SU-DHL-6 (cell line): Measurements from ENCODE around the gene SCNM1.

Experiments
- H2AFZ ChIP-seq: fragments of 200-600 bp; sonication (generic); 2 replicates; pipeline ENCODE4 v1.6.1; 2014; ENCODE audit warnings: low read depth, mild to moderate bottlenecking, moderate library complexity, mixed read lengths, antibody characterized with exemption, low read length; ENCODE audit not compliant: severe bottlenecking
- H3F3A ChIP-seq: fragments of 200-600 bp; shearing (Covaris generic); 2 replicates; pipeline ENCODE4 v1.6.0; 2016; ENCODE audit warnings: antibody characterized with exemption, mild to moderate bottlenecking; ENCODE audit not compliant: insufficient read depth
- H3K27ac ChIP-seq: fragments of 200-600 bp; sonication (generic); 2 replicates; pipeline ENCODE4 v1.5.1; 2016; ENCODE audit warnings: low read depth, mild to moderate bottlenecking, low read length, moderate library complexity, mixed read lengths
- H3K27me3 ChIP-seq: fragments of 200-600 bp; sonication (generic), shearing (Covaris generic); 2 replicates; pipeline ENCODE4 v1.6.0; 2014; ENCODE audit warnings: mild to moderate bottlenecking, low read length
- H3K36me3 ChIP-seq: fragments of 200-600 bp; sonication (generic); 2 replicates; pipeline ENCODE4 v1.6.1; 2014; ENCODE audit warnings: mild to moderate bottlenecking, low read length, mixed read lengths
- H3K4me2 ChIP-seq: fragments of 300-600, 200-600 bp; shearing (Covaris generic), sonication (generic); 2 replicates; pipeline ENCODE4 v1.6.0; 2014; ENCODE audit warnings: low read length, low read depth, mild to moderate bottlenecking; ENCODE audit not compliant: poor library complexity, severe bottlenecking
- H3K4me3 ChIP-seq: fragments of 200-600 bp; sonication (generic); 2 replicates; pipeline ENCODE4 v1.5.1; 2014; ENCODE audit warnings: antibody characterized with exemption, low read length, mild to moderate bottlenecking, mixed read lengths; ENCODE audit not compliant: insufficient read depth, poor library complexity, severe bottlenecking
- H3K79me2 ChIP-seq: fragments of 200-600 bp; sonication (generic); 2 replicates; pipeline ENCODE4 v1.6.1; 2014; ENCODE audit warnings: mild to moderate bottlenecking, low read length, moderate library complexity; ENCODE audit not compliant: insufficient read depth
- H3K9ac ChIP-seq: fragments of 200-600 bp; sonication (generic); 2 replicates; pipeline ENCODE4 v1.7.0; 2014; ENCODE audit warnings: mild to moderate bottlenecking, low read length
- H3K9me2 ChIP-seq: fragments of 200-600 bp; sonication (generic); replicated peaks from 2 replicates; pipeline ENCODE4 v1.6.1; 2014; ENCODE audit warnings: low read length; ENCODE audit not compliant: insufficient read depth
- H3K9me3 ChIP-seq: fragments of 200-600 bp; sonication (generic); 2 replicates; pipeline ENCODE4 v1.6.1; 2014; ENCODE audit warnings: low read length, mixed read lengths; ENCODE audit not compliant: insufficient read depth
- H4K20me1 ChIP-seq: fragments of 200-600 bp; sonication (generic); 2 replicates; pipeline ENCODE4 v1.6.1; 2014; ENCODE audit warnings: low read depth, mild to moderate bottlenecking, antibody characterized with exemption, low read length, moderate library complexity, mixed read lengths
- CTCF ChIP-seq: fragments of 200-600 bp; sonication (generic); IDR thresholded peaks from one replicate; pipeline ENCODE4 v1.5.1; 2017; ENCODE audit warnings: antibody characterized with exemption, mild to moderate bottlenecking, low read length, moderate library complexity; ENCODE audit not compliant: insufficient read depth, poor library complexity, severe bottlenecking
- EZH2phosphoT487 ChIP-seq: fragments of 200-600 bp; sonication (generic), shearing (Covaris generic); conservative IDR thresholded peaks from 2 replicates; pipeline ENCODE4 v1.6.1; 2018; ENCODE audit warnings: mild to moderate bottlenecking, antibody characterized with exemption, low read length, moderate library complexity, mixed read lengths

SCNM1 gene

DNA sequence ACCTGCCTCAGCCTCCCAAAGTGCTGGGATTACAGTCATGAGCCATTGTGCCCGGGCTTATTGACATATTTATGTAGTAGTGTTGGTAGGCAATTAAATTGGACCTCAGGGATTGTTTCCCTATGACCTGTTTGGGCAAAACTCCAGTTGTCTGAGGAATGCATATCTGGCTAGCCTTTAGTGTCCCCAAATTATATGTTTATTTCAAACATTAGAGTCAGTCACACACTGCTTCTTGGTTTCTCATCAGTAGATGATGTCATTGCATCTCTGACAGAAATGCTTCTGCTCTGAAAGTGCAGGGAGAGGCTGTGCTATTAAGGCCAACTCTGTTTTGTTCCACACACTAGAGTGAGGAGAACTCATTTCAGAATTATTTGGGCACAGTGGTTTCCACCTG is 44.9 kb downstream of the SCNM1 start:
- Histone ChIP-seq H2AFZ (no peak overlapping the region), H3K36me3 (peaks cover 10% of the 10 kb centered on the region; the same call in 1 of the 2 replicates), H3K9me3 (no peaks in the 10 kb centered on the region), H3K9me2 (no peaks in the 10 kb centered on the region), H4K20me1 (peaks cover 11% of the 10 kb centered on the region), H3F3A (peaks cover 11% of the 10 kb centered on the region; the same call in 1 of the 2 replicates), H3K4me2 (no peak overlapping the region), H3K79me2 (peaks cover 87% of the 10 kb centered on the region), H3K9ac (no peak overlapping the region), H3K4me3 (no peak overlapping the region), H3K27ac (no peak overlapping the region), H3K27me3 (no peaks in the 10 kb centered on the region)
- TF ChIP-seq EZH2phosphoT487 = no peak
- no peak for TF ChIP-seq CTCF

DNA sequence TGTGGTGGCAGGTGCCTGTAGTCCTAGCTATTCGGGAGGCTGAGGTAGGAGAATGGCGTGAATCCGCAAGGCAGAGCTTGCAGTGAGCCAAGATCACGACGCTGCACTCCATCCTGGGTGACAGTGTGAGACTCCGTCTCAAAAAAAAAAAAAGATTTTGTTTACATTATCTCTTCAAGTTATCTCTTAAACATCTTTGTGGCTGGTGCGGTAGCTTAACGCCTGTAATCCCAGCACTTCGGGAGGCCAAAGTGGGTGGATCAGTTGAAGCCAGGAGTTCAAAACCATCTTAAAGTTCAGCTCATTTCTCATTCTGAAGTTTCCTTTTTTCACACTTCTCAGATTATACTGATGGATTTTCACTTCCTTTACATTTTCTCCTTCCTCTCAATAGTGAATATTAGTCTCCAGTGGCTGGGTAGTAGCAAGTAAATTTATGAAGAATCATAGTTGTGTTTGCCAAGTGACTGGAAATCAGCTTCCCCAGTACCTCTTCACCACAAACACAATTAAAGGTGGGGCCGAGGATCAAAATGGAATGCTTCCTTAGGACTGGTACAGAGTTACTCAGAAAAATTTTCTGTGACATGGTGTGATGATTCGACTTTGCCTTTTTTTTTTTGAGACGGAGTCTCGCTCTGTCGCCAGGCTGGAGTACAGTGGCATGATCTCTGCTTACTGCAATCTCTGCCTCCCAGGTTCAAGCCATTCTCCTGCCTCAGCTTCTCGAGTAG is 46.2 kb downstream of the SCNM1 start:
- Histone ChIP-seq H3F3A (peaks cover 11% of the 10 kb centered on the region; the same call in 1 of the 2 replicates), H3K9ac (no peak overlapping the region), H3K27ac (no peak overlapping the region), H3K36me3 (peaks cover 4% of the 10 kb centered on the region; the same call in 1 of the 2 replicates), H3K4me3 (no peak overlapping the region), H3K9me3 (no peaks in the 10 kb centered on the region), H3K79me2 (peaks cover 91% of the 10 kb centered on the region), H3K9me2 (no peaks in the 10 kb centered on the region), H3K4me2 (no peak overlapping the region), H2AFZ (no peak overlapping the region), H4K20me1 (peaks cover 7% of the 10 kb centered on the region; the same call in 1 of the 2 replicates), H3K27me3 (no peaks in the 10 kb centered on the region)
- TF ChIP-seq CTCF (no peak), EZH2phosphoT487 (no peak)

DNA sequence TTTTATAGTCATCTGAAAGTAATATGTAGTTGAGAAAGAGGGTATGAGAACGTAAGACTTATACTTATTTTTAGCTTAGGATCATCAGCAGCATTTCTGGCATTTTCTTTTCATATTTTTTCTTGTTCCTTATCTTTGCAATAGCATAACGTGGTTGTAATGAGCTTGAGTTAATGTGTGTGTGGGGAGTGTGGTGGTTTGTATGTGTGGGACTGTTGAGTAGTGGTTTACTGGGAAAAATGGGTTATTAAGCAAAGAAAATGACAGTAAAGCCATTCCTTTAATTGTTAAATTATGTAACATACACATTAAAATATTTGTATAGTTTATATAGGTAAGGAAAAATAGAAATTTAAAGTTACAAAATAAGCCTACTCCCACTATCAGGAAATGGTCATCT is 47.6 kb downstream of the SCNM1 start:
- Histone ChIP-seq H3K9me2 (no peaks in the 10 kb centered on the region), H3K4me2 (no peak overlapping the region), H3K9ac (no peak overlapping the region), H3K27ac (no peak overlapping the region), H2AFZ (no peak overlapping the region), H3K79me2 (peaks cover 92% of the 10 kb centered on the region), H4K20me1 (peaks cover 7% of the 10 kb centered on the region), H3K36me3 (peaks cover 2% of the 10 kb centered on the region; the same call in 1 of the 2 replicates), H3F3A (peaks cover 11% of the 10 kb centered on the region; the same call in 1 of the 2 replicates), H3K4me3 (no peak overlapping the region), H3K9me3 (no peaks in the 10 kb centered on the region), H3K27me3 (no peaks in the 10 kb centered on the region)
- TF ChIP-seq EZH2phosphoT487 (no peak), CTCF (no peak)
